GOT3 (cell line): ENCODE data around the gene TMEM223.
"Not testable (repeated sequence)": the region's sequence is repeated elsewhere in the genome, so short reads cannot be mapped to it uniquely, and the experiment has no call there.

Experiments
- DNase-seq: peaks from one replicate; lab custom pipeline; 2025; ENCODE audit warnings: mixed read lengths; lab: John Stamatoyannopoulos, UW

The TMEM223 gene, protein sequence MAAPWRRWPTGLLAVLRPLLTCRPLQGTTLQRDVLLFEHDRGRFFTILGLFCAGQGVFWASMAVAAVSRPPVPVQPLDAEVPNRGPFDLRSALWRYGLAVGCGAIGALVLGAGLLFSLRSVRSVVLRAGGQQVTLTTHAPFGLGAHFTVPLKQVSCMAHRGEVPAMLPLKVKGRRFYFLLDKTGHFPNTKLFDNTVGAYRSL

GRCh38 chr11:62791501-62792201 lies at the start of gene TMEM223:
Gene TMEM223, minus strand, starts transcription at chr11:62792006. Its CDS starts 12 bp downstream, at chr11:62791994.
- DNase-seq, result no peak

- peak; percentile 98 for DNase-seq
Observed at GRCh38 chr11:62840721-62841360, 49.0 kb upstream of the TMEM223 start.

DNA sequence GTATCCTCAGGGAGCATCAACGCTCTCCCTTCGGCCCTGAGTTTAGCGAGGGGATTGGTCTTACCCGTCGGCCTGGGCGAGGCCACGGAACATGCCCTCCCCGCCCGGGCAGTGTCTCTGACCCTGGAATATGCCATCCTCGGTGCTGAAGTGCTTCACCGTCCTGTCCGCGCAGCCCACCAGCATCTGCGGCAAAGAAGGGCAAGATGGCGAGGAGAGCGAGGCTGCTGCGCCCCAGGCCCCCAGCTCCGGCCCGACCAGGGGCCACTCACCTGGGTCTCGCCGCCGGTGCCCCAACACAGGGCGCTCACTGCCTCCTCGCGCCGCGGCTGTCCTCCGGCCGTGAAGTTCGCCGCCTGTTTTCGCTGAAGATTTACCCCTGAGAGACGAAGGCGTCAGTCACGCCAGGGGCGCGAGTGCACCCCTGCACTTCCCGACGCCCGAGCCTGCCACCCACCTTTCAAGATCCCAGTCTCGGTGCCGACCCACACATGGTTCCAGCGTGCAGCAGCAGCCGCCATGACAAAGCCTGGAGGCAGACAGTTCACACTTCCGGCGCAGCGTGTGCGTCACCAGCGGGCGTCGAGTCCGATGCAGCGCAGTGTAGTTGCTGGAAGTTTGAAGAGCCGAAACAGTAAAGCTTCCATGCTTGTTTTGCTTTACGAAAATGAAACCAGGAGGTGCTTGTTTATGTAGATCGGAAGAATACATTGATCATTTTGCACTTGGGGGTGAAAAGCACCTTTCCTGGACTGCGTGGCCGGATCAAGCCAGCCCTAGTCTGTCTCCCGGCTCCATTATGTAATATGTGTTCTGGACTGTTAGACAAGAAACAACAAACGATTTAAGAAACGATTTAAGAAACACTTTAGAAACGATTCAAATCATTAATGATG lies 47.5 kb upstream of the TMEM223 start, which contains the start of gene WDR74:
TSS of gene WDR74 (minus strand) at position 541 of the 896 bp plus-strand sequence. CDS start at position 521, 20 bp downstream.
- DNase-seq, result no peak

DNA sequence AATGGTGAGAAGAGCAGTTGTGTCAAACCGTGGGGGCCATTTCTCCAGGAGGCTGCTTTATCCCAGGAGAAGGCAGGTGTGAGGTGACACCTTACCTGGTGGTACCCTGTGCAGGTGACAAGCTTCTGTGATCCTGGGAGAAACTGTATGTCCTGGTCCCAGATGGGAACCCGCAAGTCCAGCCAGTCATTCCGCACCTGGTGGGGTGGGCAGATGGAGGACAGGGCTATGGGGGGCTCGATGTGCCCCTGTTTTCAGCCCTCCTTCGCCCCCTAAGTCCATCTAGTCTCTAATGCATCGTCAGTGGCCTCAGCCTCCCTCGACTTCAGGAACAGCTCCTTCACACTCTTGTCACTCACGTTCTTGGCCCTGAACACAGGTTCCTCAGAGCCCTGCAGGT lies 43.5 kb upstream of the TMEM223 start:
- DNase-seq, result no peak

GRCh38 chr11:62832336-62833234 lies 40.8 kb upstream of the TMEM223 start, which contains the start of gene TEX54:
Gene TEX54, minus strand, starts transcription at chr11:62832841.
- no peak for DNase-seq

DNA sequence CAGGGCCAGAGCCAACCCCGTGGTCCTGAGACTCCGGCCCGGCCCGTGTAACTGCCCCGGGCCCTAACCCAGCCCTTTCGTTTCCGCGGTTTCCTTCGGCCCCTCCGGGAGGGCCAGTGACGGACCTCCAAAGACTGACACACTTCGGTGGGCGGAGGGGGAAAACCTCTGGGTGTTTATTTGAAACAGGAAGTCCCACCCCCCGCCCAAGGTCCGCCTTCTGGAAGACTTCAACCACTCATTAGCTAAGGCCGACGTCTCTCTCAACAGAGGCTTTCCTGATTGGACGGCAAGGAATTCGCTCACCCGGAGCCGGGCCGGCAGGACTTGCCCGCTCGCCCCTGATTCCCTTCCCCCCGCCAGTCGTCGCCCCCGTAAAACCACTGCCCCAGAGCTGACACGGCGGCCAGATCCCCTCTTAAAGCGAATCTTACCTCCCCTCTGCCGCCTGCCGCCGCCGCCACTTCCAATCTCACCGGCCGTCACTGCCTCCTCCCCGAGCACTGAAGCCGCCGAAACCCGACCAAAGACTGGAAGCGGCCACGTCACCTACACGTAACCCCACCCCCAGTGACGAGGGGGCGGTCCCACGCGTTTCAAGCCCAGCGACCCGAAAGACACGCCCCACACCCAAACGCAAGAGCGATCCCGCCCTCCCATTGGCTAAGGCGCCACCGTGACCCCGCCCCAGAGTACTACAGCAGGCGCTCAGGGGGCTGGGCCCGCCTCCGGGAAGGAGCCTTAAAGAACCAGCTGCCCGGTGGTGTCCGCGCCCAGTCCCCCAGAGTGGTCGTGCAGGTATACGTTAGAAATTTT lies 39.9 kb upstream of the TMEM223 start, which contains the start of gene STX5:
TSS of gene STX5 (minus strand) at position 532 of the 816 bp plus-strand sequence. CDS start 808 bp downstream, outside the sequence.
- DNase-seq, result peak; percentile 96

- DNase-seq, result no peak
Observed at GRCh38 chr11:62830904-62831519, 39.2 kb upstream of the TMEM223 start.

DNA sequence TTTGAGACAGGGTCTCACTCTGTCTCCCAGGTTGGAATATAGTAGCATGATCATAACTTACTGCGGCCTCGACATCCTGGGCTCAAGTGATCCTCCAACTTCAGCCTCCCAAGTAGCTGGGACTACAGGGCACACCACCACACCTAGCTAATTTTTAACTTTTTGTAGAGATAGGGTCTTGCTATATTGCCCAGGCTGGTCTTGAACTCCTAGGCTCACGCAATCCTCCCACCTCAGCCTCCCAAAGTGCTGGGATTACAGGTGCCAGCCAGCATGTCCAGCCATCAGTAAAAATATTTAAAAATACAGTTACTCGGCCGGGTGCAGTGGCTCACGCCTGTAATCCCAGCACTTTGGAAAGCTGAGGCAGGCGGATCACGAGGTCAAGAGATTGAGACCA lies 36.3 kb upstream of the TMEM223 start:
- DNase-seq, result not testable (repeated sequence)

- no peak for DNase-seq
Observed at GRCh38 chr11:62823677-62824076, 31.9 kb upstream of the TMEM223 start.

GRCh38 chr11:62817129-62817528 lies 25.3 kb upstream of the TMEM223 start:
- no peak for DNase-seq

DNA sequence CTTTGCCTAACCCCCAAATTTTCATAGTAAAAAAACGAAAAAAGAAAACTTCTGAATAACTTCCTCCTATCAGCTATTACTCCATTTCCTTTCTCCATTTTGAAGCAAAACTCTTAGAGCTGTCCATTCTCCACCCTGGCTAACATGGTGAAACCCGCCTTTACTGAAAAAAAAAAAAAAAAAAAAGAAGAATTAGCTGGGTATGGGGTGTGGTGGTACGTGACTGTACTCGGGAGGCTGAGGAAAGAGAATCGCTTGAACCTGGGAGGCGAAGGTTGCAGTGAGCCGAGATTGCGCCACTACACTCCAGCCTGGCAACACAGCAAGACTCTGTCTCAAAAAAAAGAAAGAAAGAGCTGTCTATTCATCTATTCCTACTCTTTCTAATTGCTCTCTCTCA lies 24.8 kb upstream of the TMEM223 start:
- DNase-seq, result no peak

DNA sequence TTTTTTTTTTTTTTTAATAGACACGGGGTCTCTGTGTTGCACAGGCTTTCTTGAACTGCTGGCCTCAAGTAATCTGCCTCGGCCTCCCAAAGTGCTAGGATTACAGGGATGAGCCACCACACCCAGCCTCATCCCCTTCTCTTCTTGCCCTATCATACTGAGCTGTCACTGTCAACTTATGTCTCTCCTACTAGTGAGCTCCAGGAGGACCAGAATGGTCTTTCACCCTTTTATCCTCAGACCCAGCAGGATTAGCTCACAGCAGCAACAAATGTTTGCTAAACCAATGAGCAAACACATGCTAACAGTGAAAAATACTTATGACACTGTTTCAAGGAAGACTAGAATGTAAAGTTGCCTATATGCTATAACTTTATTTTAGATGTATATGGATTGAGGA lies 19.9 kb upstream of the TMEM223 start:
- DNase-seq, result no peak

- DNase-seq, result no peak
Observed at GRCh38 chr11:62810748-62811147, 18.9 kb upstream of the TMEM223 start.

DNA sequence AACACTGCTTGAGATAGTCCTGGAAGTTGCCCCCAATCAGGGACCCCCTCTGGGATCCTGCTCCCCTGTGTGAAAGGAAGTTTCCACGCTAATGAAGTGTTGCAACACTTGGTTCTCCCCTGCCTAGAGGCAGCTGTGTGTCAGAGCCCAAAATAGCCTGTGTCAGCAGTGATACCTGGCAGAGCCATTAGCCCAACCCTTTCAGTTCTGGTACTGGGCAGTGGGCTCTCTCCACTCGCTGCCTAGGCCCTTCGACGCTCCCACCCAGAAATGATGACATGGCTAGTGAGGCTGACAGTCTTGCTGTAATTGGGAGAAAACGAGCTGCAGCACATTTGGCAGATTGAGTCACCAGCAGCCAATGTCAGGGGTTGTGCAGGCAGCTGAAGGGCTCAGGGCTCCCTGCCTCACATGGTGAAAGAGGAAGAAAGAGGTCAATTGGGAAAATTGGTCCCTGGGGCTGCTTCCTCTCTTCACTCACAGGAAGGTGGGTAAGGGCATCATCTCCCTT lies 14.9 kb upstream of the TMEM223 start:
- DNase-seq, result peak; percentile 25

DNA sequence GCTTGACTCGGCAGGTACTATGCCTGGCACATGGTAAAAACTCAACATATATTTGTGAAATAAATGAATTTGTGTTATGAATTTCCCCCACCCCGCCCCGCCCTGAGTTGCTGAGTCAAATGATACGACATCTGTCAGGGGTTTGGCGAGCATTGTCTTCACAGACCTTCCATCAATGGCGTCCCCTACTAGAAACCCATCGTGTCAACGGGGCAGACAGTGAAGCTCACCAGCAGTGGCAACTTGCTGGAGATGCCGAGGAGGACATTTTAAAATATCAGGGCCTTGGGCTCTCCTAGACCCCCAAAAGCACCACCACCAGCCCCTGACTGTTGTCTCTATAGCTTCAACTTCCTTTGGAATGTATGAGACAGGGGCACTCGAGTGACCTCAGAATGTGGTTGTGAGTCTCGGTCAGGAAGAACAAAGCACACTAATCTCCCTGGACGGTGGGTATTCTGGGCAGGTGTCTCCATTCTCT lies 14.2 kb upstream of the TMEM223 start:
- no peak for DNase-seq

DNA sequence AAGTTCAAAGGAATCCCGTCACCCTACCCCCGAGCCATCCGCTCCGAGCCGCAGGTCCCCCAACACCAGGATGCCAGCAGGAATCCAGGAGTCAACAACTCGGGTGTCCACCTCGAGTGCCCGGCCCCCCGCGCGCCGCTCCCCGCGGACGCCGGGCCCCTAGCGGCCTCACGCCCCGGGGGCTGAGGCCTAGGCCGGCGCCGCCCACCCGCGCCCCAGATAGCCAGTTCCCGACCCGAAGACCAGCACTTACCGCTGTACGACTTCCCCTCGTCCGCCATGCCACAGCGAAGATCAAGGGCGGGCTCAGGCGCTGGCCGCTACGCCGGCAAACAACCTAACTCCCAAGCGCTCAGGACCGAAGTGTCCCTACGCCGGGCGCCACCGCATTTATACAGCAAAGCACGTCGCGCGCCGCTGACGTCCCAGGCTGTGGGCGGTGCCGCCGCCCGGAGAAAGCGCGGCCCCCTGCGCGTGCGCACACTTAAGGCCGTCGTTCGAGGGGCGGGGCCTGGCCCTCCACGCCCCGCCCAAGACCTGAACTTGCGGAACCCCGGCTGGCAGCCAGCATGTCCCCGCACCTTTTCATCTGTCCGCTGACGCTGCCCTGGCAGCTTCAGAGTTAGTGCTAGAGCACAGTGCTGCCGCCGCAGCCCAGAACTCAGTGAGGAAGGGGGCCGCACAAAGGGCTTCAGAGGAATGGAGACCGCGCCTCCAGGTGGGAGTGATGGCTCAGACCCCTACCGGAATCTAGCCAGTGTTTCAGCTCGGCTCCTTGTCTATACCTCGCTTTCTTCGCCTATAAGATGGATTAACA lies 13.5 kb upstream of the TMEM223 start, which contains the start of gene NXF1:
TSS of gene NXF1 (minus strand) at position 365 of the 817 bp plus-strand sequence. CDS start at position 281, 84 bp downstream.
- DNase-seq, result peak; percentile 88

DNA sequence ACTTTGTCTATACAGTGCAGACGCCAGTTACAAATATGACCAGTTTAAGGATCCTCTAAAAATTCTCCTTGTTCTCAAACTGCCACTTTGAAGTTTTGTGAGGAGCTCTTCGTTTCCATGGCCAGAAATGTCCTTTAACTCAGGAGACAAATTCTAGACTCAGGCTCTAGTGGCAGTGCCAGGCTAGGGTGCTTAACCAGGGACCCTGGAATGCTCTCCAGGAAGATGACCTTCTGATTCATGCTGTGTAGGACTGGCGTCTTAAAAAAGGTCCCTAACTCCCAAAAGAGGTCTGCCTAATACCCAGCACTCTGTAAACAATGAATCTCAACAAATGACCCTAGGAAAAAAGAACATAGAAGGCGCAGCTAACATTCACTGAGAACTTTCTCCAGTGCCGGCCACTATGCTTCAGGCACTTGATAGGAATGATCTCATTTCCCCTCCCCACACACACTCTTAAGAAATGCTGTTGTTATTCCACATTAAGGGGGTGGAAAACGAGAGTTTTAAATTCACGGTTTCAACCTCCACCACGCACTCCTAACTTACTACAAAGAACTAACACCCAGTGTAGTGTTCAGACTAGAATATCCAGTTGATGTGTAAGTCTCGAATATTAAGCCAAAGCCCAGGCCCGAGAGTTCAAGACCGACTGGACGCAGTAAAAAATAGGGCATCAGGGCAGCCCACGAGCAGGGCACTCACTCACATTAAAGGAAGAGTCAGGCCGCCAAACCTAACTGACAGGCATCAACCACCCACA lies 12.7 kb upstream of the TMEM223 start:
- DNase-seq, result no peak
